DMS153 treated with DMSO at 0.1 percent for 48 hours (cell line): ENCODE results near the gene TFEB.

Experiments used
- DNase-seq: peaks from one replicate; lab custom pipeline; 2025; ENCODE audit not compliant: unreplicated experiment; lab: John Stamatoyannopoulos, UW

The TFEB gene

GRCh38 chr6:41739041-41739440 is 3.6 kb upstream of the TFEB start:
- DNase-seq = no peak

- no peak for DNase-seq
These were observed 2.3 kb upstream of the TFEB start for GRCh38 chr6:41737591-41738130.

- DNase-seq = no peak
These were observed 1.6 kb upstream of the TFEB start for GRCh38 chr6:41736800-41737555.

GRCh38 chr6:41736186-41736733 is 852 bp upstream of the TFEB start:
- DNase-seq = no peak

- DNase-seq = peak; percentile 35
These were observed 562 bp downstream of the TFEB start for GRCh38 chr6:41734666-41735426.

- DNase-seq = peak; percentile 71
These were observed 1.4 kb downstream of the TFEB start for GRCh38 chr6:41733707-41734665.

GRCh38 chr6:41733360-41733706 is 2.1 kb downstream of the TFEB start:
- DNase-seq = no peak

- no peak for DNase-seq
These were observed 2.6 kb downstream of the TFEB start for GRCh38 chr6:41732591-41733359.

- no peak for DNase-seq
These were observed 3.3 kb downstream of the TFEB start for GRCh38 chr6:41732149-41732548.

GRCh38 chr6:41731561-41732086 is 3.8 kb downstream of the TFEB start:
- no peak for DNase-seq

- DNase-seq = no peak
These were observed 4.6 kb downstream of the TFEB start for GRCh38 chr6:41730531-41731436.

GRCh38 chr6:41729624-41730023 is 5.8 kb downstream of the TFEB start:
- DNase-seq = no peak

GRCh38 chr6:41728954-41729353 is 6.5 kb downstream of the TFEB start:
- no peak for DNase-seq

- DNase-seq = peak; percentile 63
These were observed 7.1 kb downstream of the TFEB start for GRCh38 chr6:41728073-41728936.

GRCh38 chr6:41727705-41728072 is 7.7 kb downstream of the TFEB start:
- DNase-seq = no peak

GRCh38 chr6:41726876-41727275 is 8.5 kb downstream of the TFEB start:
- DNase-seq = no peak

- no peak for DNase-seq
These were observed 10.6 kb downstream of the TFEB start for GRCh38 chr6:41724586-41725501.
